HG02884 (cell line): ENCODE data around the gene PLVAP.
"Not testable (repeated sequence)": the region's sequence is repeated elsewhere in the genome, so short reads cannot be mapped to it uniquely, and the experiment has no call there.

ENCODE experiments used
- ATAC-seq: cut with Tn5 transposase; IDR thresholded peaks from one replicate; pipeline ENCODE4 v1.9.1; 2021; ENCODE audit warnings: mild to moderate bottlenecking, moderate library complexity; ENCODE audit not compliant: unreplicated experiment

The PLVAP gene

DNA sequence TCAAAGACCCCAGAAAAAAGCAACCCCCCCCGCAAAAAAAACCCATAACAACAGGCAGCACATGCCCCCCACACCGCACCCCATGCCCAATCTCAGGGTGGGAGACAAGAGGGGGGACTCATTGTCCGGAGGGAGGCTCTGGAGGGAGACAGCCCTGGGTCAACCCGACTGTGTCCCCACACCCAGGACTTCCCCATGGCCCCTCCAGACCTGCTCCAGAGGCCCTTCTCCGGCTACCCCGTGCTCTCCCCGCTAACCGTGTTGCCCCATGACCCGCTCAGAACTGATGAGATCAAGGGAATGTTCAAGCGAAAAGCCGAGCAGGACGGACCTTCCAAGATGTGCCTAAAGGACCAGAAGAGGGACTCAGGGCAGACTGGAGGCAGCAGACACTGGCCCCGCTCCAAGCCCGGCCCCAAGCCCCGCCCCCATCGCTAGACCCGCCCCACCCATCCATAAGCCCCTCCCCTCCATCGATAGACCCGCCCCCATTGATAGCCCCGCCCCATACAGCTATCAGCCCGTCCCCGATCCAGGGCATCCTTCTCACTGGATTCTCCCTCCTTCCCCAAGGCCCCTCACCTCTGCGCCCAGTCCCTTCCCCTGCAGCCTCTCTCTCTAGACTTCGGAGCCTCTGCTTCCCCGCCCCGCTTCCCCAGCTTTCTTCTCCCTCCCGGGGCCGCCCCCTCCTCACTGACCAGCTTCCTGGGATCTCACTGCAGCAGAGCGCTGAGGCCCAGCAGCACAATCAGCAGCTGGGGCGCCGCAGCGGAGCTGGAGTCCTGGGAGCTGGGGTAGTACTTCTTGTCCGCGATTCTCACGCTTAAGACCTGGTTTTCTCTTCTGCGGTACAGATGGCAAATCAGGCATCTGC, 26.1 kb upstream of the PLVAP start:
- no peak for ATAC-seq

DNA sequence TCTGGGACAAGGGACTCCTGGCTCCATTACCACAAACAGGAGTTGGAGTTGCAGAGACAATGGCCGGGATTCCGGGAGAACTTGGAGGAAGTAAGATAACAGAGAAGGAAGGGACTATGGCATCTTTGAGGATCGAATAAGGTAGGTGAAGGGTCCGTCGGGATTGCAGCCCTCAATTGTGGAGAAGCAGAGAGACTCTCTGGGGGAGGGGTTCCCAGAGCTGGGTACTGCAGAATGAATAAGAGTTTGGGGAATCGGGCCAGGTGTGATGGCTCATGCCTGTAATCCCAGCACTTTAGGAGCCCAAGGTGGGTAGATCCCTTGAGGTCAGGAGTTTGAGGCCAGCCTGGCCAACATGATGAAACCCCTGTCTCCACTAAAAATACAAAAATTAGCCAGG, 24.5 kb upstream of the PLVAP start:
- ATAC-seq = no peak

GRCh38 chr19:17398902-17399527, 21.9 kb upstream of the PLVAP start:
- ATAC-seq = no peak

GRCh38 chr19:17394891-17395415, 17.8 kb upstream of the PLVAP start:
- no peak for ATAC-seq

- no peak for ATAC-seq
These were observed 16.8 kb upstream of the PLVAP start, which contains the start of gene CCDC194 for GRCh38 chr19:17393914-17394313. Gene CCDC194 (minus strand): TSS chr19:17394196. CDS start chr19:17394158, 38 bp downstream.

- ATAC-seq = no peak
These were observed 15.9 kb upstream of the PLVAP start for GRCh38 chr19:17393002-17393401.

- no peak for ATAC-seq
These were observed 14.4 kb upstream of the PLVAP start for GRCh38 chr19:17391371-17392151.

GRCh38 chr19:17390665-17391370, 13.7 kb upstream of the PLVAP start:
- ATAC-seq = peak; percentile 83

DNA sequence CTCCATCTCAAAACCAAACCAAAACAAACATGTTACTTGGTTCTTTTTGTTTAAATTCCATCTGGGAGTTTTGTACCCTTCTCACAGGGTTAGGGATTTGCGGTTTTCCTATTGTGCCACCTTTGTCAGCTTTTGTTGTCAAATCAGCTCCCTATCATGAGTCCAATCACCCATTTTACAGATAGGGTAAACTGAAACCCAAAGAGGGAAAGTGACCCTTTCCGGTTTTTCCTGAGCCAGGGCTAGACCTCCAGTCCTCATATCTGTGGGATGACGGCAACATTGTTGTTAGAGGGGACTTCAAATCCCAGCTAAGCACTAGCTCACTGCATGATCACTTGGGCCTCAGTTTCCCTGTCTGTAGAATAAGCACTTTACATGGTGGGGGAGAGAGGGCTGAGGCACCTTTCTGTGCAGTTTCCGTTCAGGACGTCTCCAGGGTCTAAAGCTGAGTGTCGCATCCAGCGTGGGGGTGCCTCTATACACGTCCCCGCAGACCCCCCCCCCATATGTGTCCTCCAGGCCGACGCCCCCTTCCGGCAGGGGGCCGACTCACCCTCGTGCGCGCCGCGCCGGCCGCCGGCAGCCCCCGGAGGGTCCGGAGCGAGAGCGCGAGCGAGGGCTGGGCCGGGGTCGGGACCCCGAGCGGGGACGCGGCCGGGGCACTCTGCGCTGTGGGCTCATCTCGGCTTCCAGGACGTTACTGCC, 13.0 kb upstream of the PLVAP start:
- no peak for ATAC-seq

DNA sequence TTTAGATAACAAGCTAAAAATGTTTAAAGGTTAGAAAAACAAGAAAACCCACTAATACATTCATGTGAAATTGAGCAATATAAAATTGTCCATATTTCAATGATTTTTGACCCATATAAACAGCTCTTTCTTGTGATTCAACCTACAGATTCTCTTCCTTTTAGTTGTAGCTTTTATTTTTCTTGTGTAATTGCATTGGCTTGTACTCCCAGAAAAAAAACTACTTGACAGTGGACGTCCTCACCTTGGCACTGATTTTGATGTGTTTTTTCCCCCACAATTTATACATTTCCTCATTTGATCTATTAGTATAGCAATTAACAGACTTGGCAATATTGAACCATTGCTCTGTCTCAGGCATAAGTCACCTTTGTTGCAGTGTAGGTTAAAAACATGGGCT, 12.1 kb upstream of the PLVAP start:
- no peak for ATAC-seq

DNA sequence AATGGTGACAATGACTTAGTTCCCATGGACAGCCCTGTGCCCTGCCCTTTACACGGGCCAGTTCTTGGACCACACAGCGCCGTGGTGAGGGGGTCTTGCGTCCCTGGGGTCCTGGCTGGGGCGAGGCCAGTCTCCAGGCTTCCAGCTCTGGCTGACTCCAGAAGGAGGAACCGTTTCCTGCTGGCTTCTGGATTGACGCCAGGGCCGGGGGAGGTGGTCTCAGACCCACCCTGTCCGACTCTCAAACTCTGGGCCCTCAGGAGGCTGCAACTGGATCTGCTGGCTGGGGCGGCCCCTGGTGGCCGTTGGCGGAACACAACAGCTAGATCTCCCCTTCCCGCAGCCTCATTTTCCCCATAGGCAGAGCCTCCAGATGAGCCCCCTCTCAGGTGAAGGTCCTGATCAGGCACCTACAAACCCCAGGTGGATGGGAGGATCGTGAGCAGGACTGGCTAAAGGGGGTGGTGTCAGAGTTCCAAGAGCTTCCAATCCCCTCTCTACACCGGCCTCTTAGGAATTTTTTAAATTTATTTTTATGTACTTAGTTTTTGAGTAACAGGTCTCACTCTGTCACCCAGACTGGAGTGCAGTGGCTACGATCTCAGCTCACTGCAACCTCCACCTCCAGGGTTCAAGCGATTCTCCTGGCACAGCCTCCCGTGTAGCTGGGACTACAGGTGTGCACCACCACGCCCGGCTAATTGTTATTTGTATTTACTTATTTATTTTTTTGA, 8.9 kb upstream of the PLVAP start:
- no peak for ATAC-seq

GRCh38 chr19:17380426-17381138, 3.4 kb upstream of the PLVAP start:
- ATAC-seq = no peak

DNA sequence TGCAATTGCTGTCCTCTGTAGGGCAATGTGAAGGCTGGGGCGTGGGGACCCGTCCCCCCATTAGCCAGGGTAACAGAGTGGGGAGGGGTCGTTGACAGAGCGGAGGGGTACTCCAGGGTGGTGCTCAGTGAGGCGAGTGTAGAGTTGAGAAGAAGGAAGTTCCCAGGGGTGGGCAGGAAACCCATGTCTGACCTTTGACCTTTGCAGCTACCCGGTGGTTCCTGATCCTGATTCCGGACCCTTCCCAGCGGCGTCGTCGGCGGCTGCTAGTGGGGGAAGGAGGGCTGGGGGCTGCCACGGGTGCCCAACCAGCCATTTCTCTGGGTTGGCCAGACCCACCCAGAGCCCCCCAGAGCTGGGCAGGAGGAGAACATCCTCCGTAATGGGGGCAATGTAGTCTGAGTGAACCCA, 2.1 kb upstream of the PLVAP start:
- no peak for ATAC-seq

DNA sequence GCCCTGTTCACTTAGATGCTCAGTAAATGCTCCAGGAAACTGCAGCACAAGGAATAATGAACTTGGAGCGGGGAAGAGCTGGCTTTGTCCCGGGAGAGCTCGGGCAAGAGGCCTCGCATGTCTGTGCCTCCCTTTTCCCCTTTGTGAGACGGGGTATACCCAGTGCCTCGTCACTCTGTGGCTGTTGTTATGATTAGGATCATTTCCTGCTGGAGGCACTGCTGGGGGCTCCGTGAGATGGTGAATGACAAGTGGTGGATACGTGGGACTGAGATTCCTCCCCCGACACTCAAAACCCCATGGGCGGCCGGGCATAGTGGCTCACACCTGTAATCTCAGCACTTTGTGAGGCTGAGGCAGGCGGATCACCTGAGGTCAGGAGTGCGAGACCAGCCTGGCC, 1.1 kb upstream of the PLVAP start:
- ATAC-seq = no peak

- peak; percentile 70 for ATAC-seq
These were observed 7.0 kb downstream of the PLVAP start for GRCh38 chr19:17370026-17370587.

DNA sequence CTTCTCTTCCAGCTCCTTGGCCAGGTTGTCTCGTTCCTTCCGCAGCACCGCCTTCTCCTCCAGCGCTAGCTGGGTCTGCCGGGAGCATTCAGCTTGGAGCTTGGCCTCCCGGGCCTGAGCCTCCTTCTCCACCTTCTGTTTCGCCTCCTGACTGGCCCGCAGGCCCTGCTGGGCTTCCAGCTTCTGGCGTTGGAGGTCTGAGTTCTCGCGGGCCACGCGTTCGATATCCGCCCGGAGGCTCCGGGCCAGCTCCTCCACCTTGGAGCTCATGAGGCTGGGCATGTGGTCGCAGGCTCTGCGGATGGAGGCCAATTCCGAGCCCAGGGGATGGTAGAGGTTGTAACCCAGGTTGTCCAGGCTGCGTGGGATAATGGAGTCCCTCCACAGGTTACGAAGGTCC, 11.8 kb downstream of the PLVAP start:
- no peak for ATAC-seq

- not testable (repeated sequence) for ATAC-seq
These were observed 13.1 kb downstream of the PLVAP start for GRCh38 chr19:17363852-17364605.
